Gastrocnemius medialis (tissue), 4 donors: ENCODE data around the gene PEX26. TPM values are rescaled to one million over a fixed set of nuclear protein-coding genes. Genes with fewer than 3 reads are reported as not detected.

Source experiments
- ATAC-seq, 2 donors: fragments of 150-250 bp; one replicate each; pipeline ENCODE4 v1.9.1; 2016
- DNase-seq, 2 donors: peaks; one replicate each; pipeline ENCODE4 v3.0.0-alpha.2; 2019
- H3K27ac ChIP-seq, 4 donors: fragments of 200-600 bp; sonication (generic); 1 replicate in 1 of 4; 2 replicates in 3 of 4; pipeline ENCODE4 v1.5.1; 2016 to 2018; ENCODE audit warnings: mild to moderate bottlenecking in 2 of 4, moderate library complexity in 1 of 4
- H3K27me3 ChIP-seq, 3 donors: fragments of 200-600 bp; sonication (generic) in 2 of 3; 1 replicate in 1 of 3; 2 replicates in 2 of 3; pipeline versions ENCODE4 v1.5.1 to v1.6.0; 2016 to 2019; ENCODE audit warnings: mild to moderate bottlenecking in 1 of 3, moderate library complexity in 1 of 3
- H3K36me3 ChIP-seq, 2 donors: fragments of 200-600 bp; sonication (generic) in 1 of 2; one replicate each; pipeline ENCODE4 v1.5.1; 2017 to 2018
- H3K4me1 ChIP-seq, 2 donors: fragments of 200-600 bp; sonication (generic) in 1 of 2; one replicate each; pipeline ENCODE4 v1.5.1; 2016 to 2017; ENCODE audit warnings: mild to moderate bottlenecking in 2 of 2
- H3K4me3 ChIP-seq, 4 donors: fragments of 200-600 bp; sonication (generic) in 3 of 4; 1 replicate in 1 of 4; 2 replicates in 3 of 4; pipeline ENCODE4 v1.5.1; 2016 to 2019; ENCODE audit warnings: mild to moderate bottlenecking in 2 of 4
- H3K9me3 ChIP-seq, 3 donors: fragments of 200-600 bp; sonication (generic) in 2 of 3; 1 replicate in 1 of 3; 2 replicates in 2 of 3; pipeline ENCODE4 v1.5.1; 2016 to 2019
- POLR2A ChIP-seq, 2 donors: fragments of 450-650 bp; IDR thresholded peaks; one replicate each; pipeline ENCODE4 v1.6.1; 2017; ENCODE audit warnings: antibody characterized with exemption in 2 of 2, mild to moderate bottlenecking in 2 of 2, moderate library complexity in 2 of 2
- in situ Hi-C, 4 donors: fragments of 200-750 bp; cut with MboI; loops; one replicate each; pipeline versions ENCODE4 v1.15.0 to v1.8.0; 2017; ENCODE audit warnings: low sequenced_read_pairs in 4 of 4
- intact Hi-C: fragments of 100-400 bp; cut with DNase I; formaldehyde crosslinking; loops from one replicate; pipeline ENCODE4 v1.15.1; 2023; ENCODE audit warnings: low total_unique reads
- total RNA-seq, 4 donors: library from RNA; depleted of rRNA; stranded (reverse); fragments of >200 nt; gene quantifications; one replicate each; pipeline versions ENCODE4 v1.1.0 to v1.2.3, GENCODE V29; 2016
- TF ChIP-seq, protein P1 (sequence below), 5 experiments: fragments of 450-650 bp in 3 of 5; fragments of 200-600 bp in 2 of 5; sonication (generic) in 2 of 5; IDR thresholded peaks in 4 of 5; conservative IDR thresholded peaks in 1 of 5; 1 replicate in 4 of 5; 2 replicates in 1 of 5; pipeline ENCODE4 v1.5.1; 2016 to 2019; ENCODE audit warnings: antibody characterized with exemption in 5 of 5, mild to moderate bottlenecking in 3 of 5, moderate library complexity in 3 of 5

The PEX26 gene
- 10 to 100 TPM; 16.4 to 24.7 (median 16.8) TPM for total RNA-seq

DNA sequence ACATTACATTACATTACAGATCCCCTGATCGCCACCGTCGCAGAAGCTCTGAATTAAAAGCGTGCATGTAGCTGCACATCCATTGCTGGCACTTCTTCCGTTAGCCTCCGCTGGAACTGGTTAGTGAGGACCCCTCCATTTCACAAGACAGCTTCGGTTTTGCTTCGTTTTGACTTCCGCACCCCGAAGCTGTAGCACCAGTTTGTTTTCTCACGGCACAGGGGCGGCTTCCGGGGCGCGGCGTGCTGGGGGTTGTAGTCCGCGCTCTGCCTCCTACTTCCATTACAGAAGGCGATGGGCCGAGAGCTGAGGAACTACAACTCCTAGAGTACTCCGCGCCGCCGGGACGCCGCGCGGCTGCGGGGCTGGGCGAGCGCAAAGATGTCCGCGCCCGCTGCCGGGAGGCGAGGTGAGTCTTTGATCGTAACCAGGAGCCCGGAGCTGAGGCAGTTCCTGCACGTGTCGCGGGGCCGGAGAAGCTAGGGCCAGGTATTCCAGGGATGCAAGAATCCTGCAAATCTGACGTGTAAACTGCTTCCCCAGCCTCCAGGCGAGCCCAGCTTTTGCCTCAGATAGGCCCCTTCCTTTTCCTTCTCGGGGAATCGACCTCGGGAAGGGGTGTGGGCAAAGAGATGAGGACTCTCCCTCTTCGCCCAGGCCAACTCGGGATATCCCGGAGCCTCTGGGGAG, at the start of gene PEX26:
Gene PEX26 (plus strand): TSS at position 352 of the 690 bp plus-strand sequence. CDS start 387 bp downstream, outside the sequence.
- H3K27me3 ChIP-seq, result no peaks in the 10 kb centered on the region
- intact Hi-C loops (loop anchor here (2.0 to 5.0 kb wide), 3 partner anchors 53 to 185 kb away; partner anchors contain the start of gene MICAL3), in situ Hi-C loops (loop anchor here in 2 of 4 donors (10.0 kb wide), 4 partner anchors 73 to 243 kb away; no protein-coding TSS in a partner anchor)
- H3K4me3 ChIP-seq, result peak within 1 kb of the TSS; percentile 72 to 98 (median 86)
- ATAC-seq (peak; percentile 89 to 90), DNase-seq (peak; percentile 95 to 96)
- peak; percentile 87 to 88 for TF ChIP-seq POLR2A (IDR thresholded peaks at IDR 0.05)
- TF ChIP-seq, protein P1, sequence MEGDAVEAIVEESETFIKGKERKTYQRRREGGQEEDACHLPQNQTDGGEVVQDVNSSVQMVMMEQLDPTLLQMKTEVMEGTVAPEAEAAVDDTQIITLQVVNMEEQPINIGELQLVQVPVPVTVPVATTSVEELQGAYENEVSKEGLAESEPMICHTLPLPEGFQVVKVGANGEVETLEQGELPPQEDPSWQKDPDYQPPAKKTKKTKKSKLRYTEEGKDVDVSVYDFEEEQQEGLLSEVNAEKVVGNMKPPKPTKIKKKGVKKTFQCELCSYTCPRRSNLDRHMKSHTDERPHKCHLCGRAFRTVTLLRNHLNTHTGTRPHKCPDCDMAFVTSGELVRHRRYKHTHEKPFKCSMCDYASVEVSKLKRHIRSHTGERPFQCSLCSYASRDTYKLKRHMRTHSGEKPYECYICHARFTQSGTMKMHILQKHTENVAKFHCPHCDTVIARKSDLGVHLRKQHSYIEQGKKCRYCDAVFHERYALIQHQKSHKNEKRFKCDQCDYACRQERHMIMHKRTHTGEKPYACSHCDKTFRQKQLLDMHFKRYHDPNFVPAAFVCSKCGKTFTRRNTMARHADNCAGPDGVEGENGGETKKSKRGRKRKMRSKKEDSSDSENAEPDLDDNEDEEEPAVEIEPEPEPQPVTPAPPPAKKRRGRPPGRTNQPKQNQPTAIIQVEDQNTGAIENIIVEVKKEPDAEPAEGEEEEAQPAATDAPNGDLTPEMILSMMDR (IDR thresholded peaks at IDR 0.05 in 4 of 5, conservative IDR thresholded peaks at IDR 0.05 in 1 of 5), result no peak
- peak within 1 kb of the TSS; percentile 82 to 92 (median 90) for H3K27ac ChIP-seq
- H3K36me3 ChIP-seq, result peaks cover 0 to 24% of the 10 kb centered on the region in 2 donors
- peaks cover 26 to 36% of the 10 kb centered on the region in 2 donors for H3K4me1 ChIP-seq
- H3K9me3 ChIP-seq, result no peaks in the 10 kb centered on the region

DNA sequence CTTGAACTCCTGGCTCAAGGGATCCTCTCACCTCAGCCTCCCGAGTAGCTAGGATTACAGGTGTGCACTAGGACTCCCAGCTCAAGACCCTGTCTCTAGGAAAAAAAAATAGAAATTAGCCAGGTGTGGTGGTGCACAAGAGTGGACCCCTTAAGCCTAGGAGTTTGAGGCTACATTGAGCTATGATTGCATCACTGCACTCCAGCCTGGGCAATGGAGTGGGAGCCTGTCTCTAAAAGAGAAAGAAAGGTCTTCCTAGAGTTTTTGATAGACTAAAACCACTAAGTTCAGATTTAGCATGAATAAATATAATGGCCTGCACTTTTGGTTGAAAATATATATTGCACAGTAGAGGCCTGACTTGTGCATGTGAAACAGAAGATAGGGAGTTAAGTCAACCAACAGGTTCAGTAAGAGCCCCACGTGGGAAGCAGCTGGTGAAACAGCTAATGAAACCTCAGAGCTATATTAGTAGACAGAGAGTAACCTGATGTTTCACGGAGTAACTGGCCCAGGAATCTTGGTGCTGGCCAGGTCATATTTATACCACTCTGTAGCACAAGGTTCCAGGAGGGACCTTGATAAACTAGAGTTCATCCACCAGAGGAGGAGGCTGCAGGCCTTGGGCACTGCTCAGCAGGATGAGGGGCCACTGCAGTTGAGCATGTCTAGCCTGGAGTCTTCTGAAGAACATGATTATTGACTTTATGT, 48.8 kb upstream of the PEX26 start:
- H3K27ac ChIP-seq, result peak overlapping the region; percentile 83 to 94 (median 90)
- in situ Hi-C loops, result loop anchor here in 1 of 4 donors (10.0 kb wide), 1 partner anchor 194 kb away; no protein-coding TSS in a partner anchor
- ATAC-seq (peak; percentile 91 to 93), DNase-seq (peak; percentile 88 to 91)
- no peaks in the 10 kb centered on the region for H3K27me3 ChIP-seq
- no peaks in the 10 kb centered on the region for H3K36me3 ChIP-seq
- H3K4me3 ChIP-seq, result no peak overlapping the region
- peaks cover 49 to 52% of the 10 kb centered on the region in 2 donors for H3K4me1 ChIP-seq
- intact Hi-C loops, result loop anchor here (2.0 kb wide), 1 partner anchor 138 kb away; no protein-coding TSS in a partner anchor
- no peaks in the 10 kb centered on the region for H3K9me3 ChIP-seq
- TF ChIP-seq POLR2A (IDR thresholded peaks at IDR 0.05), result peak; percentile 65 to 87
- TF ChIP-seq, protein P1 (IDR thresholded peaks at IDR 0.05 in 4 of 5, conservative IDR thresholded peaks at IDR 0.05 in 1 of 5), result no peak

DNA sequence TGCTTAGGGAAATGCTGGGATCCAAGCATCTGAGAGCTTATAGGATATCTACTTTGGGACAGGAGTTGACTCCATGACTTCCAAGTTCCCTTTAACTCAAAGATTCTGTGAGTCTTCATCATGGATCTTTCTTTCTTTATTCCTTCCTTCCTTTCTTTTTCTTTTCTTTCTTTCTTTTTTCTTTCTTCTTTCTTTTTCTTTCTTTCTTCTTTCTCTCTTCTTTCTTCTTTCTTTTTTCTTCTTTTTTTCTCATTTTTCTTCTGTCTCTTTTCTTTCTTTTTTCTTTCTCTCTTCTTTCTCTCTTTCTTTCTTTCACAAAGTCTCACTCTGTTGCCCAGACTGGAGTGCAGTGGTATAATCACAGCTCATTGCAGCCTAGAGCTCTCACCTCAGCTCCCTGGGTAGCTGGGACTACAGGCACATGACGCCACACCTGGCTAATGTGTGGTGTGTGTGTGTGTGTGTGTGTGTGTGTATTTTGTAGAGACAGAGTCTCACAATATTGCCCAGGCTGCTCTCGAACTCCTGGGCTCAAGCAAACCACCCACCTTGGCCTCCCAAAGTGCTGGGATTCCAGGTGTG, 48.0 kb upstream of the PEX26 start:
- peaks cover 49 to 53% of the 10 kb centered on the region in 2 donors for H3K4me1 ChIP-seq
- in situ Hi-C loops, result loop anchor here in 1 of 4 donors (10.0 kb wide), 1 partner anchor 195 kb away; no protein-coding TSS in a partner anchor
- H3K27me3 ChIP-seq, result no peaks in the 10 kb centered on the region
- H3K36me3 ChIP-seq, result no peaks in the 10 kb centered on the region
- peak overlapping the region; percentile 83 to 94 (median 90) for H3K27ac ChIP-seq
- no peak overlapping the region for H3K4me3 ChIP-seq
- ATAC-seq, result no peak
- H3K9me3 ChIP-seq, result no peaks in the 10 kb centered on the region
- intact Hi-C loops, result loop anchor here (2.0 kb wide), 1 partner anchor 139 kb away; no protein-coding TSS in a partner anchor
- no peak for DNase-seq
- TF ChIP-seq, protein P1 (IDR thresholded peaks at IDR 0.05 in 4 of 5, conservative IDR thresholded peaks at IDR 0.05 in 1 of 5), result no peak
- TF ChIP-seq POLR2A (IDR thresholded peaks at IDR 0.05), result no peak

DNA sequence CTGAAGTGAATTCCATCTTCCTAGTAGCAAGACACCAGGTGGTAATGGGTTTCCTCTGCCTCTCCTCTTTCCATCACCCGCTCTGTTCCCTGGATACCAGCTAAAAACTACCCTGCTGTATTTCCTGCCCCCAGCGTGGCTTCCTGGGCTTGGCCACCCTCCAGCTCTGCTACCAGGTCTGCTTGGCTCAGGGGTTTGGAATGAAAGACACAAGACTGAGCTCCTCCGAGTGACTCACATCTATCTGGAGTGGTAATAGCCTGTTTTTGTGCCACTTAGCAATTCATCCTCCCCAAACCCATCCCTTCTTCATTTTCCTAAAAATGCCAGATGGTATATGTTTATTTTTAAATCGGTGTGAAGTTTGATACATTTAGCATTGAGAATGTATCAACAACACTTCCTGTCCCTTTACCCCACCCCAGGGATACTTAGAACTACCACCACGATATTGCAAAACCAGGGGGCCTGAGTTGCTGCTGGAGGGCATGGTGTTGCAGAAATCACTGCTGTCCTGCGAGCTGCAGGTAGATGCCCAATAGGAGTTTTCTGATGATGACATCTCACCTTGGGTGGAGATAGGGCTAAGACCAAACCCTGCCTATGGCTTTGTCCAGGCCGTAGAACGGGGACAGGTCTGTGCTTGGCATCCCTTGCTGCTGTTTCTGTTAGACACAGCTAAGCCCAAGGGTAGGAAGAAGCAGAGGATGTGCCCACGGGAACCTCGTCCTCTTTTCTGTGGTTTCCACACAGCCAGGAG, 45.9 kb upstream of the PEX26 start:
- Histone ChIP-seq H3K36me3 (no peaks in the 10 kb centered on the region), H3K27ac (peak overlapping the region; percentile 83 to 94 (median 90)), H3K4me1 (peaks cover 61 to 63% of the 10 kb centered on the region in 2 donors), H3K9me3 (no peaks in the 10 kb centered on the region), H3K27me3 (no peaks in the 10 kb centered on the region), H3K4me3 (no peak overlapping the region)
- in situ Hi-C loops, result no loop called here
- peak; percentile 21 to 58 for ATAC-seq
- intact Hi-C loops, result no loop called here
- TF ChIP-seq POLR2A (IDR thresholded peaks at IDR 0.05), result no peak
- TF ChIP-seq, protein P1 (IDR thresholded peaks at IDR 0.05 in 4 of 5, conservative IDR thresholded peaks at IDR 0.05 in 1 of 5), result no peak
- DNase-seq, result peak; percentile 62 to 69
